Measurements from ENCODE around the gene UBE2D2.

Gene UBE2D2

DNA sequence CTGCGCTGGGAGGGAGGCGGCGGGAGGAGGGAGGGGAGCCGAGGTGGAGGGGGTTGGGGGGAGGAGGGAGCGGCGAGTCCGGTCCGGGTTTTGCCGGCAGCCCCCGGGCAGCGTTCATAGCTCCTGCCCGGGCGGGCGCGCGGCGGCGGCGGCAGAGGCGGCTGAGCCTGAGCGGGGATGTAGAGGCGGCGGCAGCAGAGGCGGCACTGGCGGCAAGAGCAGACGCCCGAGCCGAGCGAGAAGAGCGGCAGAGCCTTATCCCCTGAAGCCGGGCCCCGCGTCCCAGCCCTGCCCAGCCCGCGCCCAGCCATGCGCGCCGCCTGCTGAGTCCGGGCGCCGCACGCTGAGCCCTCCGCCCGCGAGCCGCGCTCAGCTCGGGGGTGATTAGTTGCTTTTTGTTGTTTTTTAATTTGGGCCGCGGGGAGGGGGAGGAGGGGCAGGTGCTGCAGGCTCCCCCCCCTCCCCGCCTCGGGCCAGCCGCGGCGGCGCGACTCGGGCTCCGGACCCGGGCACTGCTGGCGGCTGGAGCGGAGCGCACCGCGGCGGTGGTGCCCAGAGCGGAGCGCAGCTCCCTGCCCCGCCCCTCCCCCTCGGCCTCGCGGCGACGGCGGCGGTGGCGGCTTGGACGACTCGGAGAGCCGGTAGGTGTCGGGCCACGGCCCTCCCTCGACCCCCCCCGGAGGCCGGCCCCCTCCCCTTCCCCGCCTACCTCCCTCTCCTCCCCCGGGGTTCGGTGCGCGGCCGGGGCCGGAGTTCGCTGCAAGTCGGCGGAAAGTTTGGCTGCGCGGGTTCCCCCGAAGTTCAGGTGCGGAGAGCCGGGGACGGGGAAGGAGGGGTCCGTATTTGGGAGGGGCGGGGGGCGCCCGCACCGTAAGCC is 87.3 kb downstream of the UBE2D2 start, which contains the start of gene CXXC5:
TSS of gene CXXC5 (plus strand) at position 145 of the 877 bp plus-strand sequence. CDS start 32,175 bp downstream, outside the sequence.
- Mint-ChIP-seq H3K27ac (no peak within 1 kb of the TSS), H3K4me1 (ENCODE audit: low read depth) (peaks cover 18% of the 10 kb centered on the region), H3K4me3 (peak within 1 kb of the TSS; percentile 63)

DNA sequence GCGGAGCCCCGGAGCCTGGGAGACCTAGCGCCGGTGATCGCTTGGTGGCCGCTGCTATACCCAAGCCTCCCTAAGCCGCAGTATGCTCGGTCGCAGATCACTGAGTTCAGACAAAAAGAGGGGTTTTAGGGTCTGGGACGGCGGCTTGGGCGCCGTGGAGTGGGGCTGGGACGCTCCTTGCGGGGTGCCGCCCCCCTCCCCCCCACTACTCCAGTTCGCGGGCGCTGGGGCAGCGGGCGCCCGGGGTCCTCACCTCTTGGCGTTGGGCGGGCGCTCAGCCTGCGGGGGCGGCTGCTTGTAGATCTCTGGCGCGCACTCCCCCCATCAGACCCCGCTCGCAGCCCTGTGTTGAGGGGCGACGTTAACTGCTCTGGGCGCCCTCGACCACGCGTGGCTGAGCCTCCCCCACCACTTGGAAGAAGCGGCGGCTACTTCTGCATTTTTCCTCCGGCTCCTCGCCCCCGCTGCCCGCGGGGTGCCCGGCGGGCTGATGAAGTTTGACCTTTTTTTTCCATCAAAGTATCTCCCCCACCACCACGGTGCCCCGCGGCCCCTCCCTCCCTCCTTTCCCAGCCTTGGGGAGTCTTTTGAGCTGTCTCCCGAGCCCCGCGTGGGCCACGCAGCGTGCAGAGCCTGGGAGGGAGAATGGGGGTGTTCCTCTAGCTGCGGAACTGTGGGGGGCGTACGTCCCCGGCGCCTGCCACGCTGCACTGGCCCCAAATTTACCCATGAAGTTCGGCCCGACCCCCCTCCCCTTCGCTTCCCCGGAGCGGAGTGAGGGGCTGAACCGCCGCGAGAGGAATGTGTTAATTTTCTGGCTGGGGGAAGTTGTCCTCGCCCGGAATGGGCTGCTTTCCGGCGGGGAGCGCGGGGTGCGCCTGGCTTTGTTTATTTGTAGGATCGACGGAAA is 88.2 kb downstream of the UBE2D2 start:
- H3K9me3 Mint-ChIP-seq: no peaks in the 10 kb centered on the region
- peaks cover 75% of the 10 kb centered on the region for H3K27me3 Mint-ChIP-seq (ENCODE audit: low read depth)
- H3K36me3 Mint-ChIP-seq (ENCODE audit: low read depth): no peaks in the 10 kb centered on the region
- no peak overlapping the region for H3K27ac Mint-ChIP-seq
- H3K4me3 Mint-ChIP-seq: peak overlapping the region; percentile 74
- no peak for DNase-seq (ENCODE audit: low spot score)
- H3K4me1 Mint-ChIP-seq (ENCODE audit: low read depth): peaks cover 20% of the 10 kb centered on the region

More for the DNA sequence above, 87.3 kb downstream of the UBE2D2 start, which contains the start of gene CXXC5:
- Mint-ChIP-seq H3K9me3 (no peaks in the 10 kb centered on the region), H3K27me3 (ENCODE audit: low read depth) (peaks cover 68% of the 10 kb centered on the region), H3K36me3 (ENCODE audit: low read depth) (no peaks in the 10 kb centered on the region)
- DNase-seq (ENCODE audit: low spot score): peak; percentile 53

DNA sequence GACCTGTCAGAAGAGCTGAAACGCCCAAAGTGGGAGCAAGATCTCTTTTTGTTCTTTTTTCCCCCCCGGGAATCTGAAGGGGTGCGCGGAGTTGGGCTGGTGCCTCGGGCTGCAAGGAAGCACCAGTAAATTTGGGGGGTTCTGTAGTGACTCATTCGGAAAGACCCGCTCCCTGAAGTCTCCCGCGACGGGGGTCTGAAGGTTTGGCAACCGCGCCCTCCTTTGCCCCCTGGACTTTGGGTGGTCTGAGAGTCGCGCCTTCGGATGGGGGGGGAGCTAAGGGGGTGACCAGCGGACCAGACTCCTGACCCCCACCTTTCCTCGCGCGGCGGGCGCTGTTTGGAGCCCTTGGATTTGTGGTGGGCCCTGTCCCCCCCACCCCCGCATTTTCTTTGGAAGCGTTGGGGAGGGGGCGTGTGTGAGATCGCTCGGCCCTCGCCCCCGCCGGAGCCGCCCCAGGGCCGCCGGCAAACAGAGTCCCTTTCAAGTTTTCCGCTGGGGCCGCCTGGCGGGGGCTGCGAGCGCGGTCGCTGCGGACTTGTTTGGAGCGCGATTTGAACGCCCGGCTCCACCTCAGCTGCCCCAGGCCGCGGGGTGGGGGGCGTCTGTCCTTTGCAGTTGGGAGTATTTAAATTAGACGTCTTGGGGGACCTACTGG is 89.0 kb downstream of the UBE2D2 start:
- H3K27ac Mint-ChIP-seq: no peak overlapping the region
- peaks cover 72% of the 10 kb centered on the region for H3K27me3 Mint-ChIP-seq (ENCODE audit: low read depth)
- H3K36me3 Mint-ChIP-seq (ENCODE audit: low read depth): no peaks in the 10 kb centered on the region
- peak overlapping the region; percentile 74 for H3K4me3 Mint-ChIP-seq
- H3K4me1 Mint-ChIP-seq (ENCODE audit: low read depth): peaks cover 20% of the 10 kb centered on the region
- H3K9me3 Mint-ChIP-seq: no peaks in the 10 kb centered on the region
- DNase-seq (ENCODE audit: low spot score): no peak

DNA sequence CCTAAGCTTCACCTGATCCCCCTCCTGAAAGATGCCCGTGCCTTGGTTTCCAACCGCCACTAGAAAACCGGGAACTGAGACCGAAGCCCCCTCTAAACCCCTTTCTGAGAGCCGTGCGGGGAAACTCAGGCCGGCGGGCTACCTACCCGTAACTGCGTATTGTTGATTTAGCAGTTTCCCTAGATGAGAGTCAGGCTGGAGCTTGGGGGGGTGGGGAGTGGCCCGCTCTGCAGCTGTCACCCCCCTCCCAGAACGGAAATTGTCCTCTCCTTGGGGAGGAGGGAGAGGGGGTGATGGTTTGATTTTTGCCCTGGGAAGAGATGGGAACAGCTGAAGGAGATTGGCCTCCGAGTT is 89.5 kb downstream of the UBE2D2 start:
- H3K27me3 Mint-ChIP-seq (ENCODE audit: low read depth): peaks cover 68% of the 10 kb centered on the region
- no peak overlapping the region for H3K27ac Mint-ChIP-seq
- H3K4me3 Mint-ChIP-seq: no peak overlapping the region

DNA sequence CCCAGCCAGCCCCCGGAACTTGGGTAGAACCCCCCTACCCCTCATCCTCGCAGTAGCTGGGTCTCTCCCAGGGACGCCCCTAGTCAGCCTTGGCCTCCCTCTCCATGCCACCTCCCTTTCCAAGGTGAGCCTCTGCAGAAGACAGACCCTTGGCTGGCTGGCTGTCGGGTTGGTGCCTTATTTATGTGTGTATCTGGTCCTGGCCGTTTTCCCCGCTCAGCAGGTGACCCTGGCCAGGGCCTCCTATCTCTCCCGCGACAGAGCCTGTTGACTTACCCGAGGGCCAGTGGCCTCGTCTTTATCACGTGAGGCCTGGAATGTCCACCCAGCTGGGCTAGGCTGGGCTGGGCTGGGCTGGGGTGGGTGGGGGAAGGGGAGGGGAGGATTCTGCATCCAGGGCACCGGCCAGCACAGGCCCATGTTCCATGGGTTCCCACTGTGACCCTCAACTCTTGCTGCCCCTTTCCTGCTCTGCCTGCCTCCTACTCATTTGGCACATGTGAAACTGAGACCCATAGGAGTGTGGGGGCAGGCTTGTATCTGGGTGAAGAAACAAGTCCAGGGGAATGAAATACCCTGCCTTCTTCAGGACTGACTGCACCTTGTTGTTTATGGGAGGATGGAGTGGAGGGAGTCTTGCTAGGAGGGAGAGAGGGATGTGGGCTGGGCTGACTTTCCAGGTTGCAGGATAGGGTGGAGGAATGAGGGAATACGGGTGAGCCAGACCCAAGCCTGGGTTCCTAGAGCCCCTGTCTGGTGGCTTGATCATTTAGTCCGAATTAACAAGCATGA is 90.1 kb downstream of the UBE2D2 start:
- peaks cover 20% of the 10 kb centered on the region for H3K4me1 Mint-ChIP-seq (ENCODE audit: low read depth)
- no peak for DNase-seq (ENCODE audit: low spot score)
- H3K4me3 Mint-ChIP-seq: no peak overlapping the region
- H3K27me3 Mint-ChIP-seq (ENCODE audit: low read depth): peaks cover 63% of the 10 kb centered on the region
- no peak overlapping the region for H3K27ac Mint-ChIP-seq
- H3K36me3 Mint-ChIP-seq (ENCODE audit: low read depth): no peaks in the 10 kb centered on the region
- no peaks in the 10 kb centered on the region for H3K9me3 Mint-ChIP-seq

More for the DNA sequence above, 89.5 kb downstream of the UBE2D2 start:
- peaks cover 20% of the 10 kb centered on the region for H3K4me1 Mint-ChIP-seq (ENCODE audit: low read depth)
- no peaks in the 10 kb centered on the region for H3K36me3 Mint-ChIP-seq (ENCODE audit: low read depth)
- no peak for DNase-seq (ENCODE audit: low spot score)
- no peaks in the 10 kb centered on the region for H3K9me3 Mint-ChIP-seq

DNA sequence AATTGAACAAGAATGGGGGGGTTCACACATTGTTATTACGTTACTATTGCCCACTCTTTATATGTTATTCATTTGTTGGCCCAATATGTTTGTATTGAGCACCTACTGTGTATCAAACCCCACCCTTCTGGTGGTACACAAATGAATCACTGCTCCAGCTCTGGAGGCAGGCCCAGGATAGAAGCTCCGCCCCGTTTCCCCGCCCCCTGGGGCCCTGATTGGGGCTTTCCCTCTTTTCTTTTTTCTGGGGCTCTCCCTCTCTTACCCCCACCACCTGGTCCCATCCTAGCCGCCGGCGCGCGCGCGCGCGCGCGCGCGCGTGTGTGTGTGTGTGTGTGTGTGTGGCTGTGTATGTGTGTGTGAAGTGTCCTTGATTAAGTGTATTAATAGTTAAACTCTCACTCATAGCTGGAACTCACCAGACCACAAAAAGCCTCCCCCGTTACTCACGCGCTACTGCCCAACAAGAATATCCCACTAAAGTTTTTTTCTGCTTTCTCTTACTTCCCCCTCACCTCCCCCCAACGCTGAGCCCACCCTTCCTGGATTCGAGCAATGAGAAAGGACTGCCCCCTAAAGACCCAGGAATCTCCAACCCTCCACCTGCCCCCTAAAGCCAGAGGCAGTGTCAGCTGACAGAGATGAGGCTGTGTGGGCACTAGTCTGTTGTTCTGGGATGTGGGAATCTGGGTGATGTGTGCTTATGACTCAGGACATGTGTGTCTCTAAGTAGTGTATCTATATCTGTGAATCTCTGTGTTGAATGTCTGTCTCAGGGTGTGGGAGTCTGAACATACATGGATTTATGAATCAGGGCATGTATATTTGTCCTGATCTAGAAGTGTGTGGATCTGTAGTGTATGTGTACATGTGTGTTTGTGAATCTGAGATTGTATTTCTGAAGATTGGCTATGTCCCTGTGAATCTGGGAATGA is 91.0 kb downstream of the UBE2D2 start:
- peaks cover 14% of the 10 kb centered on the region for H3K4me1 Mint-ChIP-seq (ENCODE audit: low read depth)
- no peak overlapping the region for H3K4me3 Mint-ChIP-seq
- H3K9me3 Mint-ChIP-seq: no peaks in the 10 kb centered on the region
- peak; percentile 50 for DNase-seq (ENCODE audit: low spot score)
- no peaks in the 10 kb centered on the region for H3K36me3 Mint-ChIP-seq (ENCODE audit: low read depth)
- H3K27ac Mint-ChIP-seq: no peak overlapping the region
- peaks cover 54% of the 10 kb centered on the region for H3K27me3 Mint-ChIP-seq (ENCODE audit: low read depth)

DNA sequence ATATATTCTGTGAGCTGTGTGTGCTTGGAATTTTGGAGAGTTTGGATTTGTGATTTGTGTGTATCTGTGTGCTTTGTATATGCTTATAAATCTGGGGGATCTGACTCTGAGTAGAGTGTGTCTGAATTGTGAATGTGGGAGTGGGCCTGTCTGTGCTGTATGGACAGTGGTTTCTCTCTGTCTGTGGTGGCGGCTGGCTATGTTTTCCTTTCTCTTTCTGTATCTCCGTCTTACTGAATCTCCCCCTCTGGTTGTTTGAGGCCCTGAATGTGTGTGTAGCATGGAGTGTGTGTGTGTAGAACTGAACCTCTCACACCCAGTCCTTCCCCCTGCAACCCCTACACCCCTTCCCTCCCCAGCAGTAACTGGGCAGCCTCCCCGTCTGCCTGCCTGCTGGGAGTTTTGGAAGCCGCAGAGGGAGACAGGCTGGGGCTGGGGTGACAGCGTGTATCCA is 91.7 kb downstream of the UBE2D2 start:
- no peak for DNase-seq (ENCODE audit: low spot score)
- Mint-ChIP-seq H3K4me1 (ENCODE audit: low read depth) (peaks cover 14% of the 10 kb centered on the region), H3K36me3 (ENCODE audit: low read depth) (no peaks in the 10 kb centered on the region), H3K27me3 (ENCODE audit: low read depth) (peaks cover 47% of the 10 kb centered on the region), H3K4me3 (no peak overlapping the region), H3K27ac (no peak overlapping the region), H3K9me3 (no peaks in the 10 kb centered on the region)

DNA sequence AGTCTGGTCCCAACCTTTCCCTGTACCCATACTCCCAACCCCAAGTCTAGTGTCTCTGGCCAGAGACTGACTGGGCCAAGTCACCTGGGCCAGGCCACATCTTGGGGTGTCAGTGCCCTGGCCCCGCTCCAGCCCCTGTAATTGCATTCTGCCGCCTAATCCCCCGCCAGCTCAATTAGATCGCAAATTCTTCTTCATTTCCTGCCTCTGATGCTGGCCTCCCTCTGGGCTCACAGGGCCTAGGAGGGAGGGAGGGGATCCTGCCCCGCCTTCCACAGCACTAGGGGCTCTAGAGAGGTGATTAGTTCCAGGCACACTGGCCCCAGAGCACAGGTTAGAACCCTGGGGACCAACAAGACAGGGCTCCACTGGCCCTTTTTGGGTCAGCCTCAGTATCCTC is 92.5 kb downstream of the UBE2D2 start:
- H3K27ac Mint-ChIP-seq: no peak overlapping the region
- DNase-seq (ENCODE audit: low spot score): no peak
- no peak overlapping the region for H3K4me3 Mint-ChIP-seq
- no peaks in the 10 kb centered on the region for H3K36me3 Mint-ChIP-seq (ENCODE audit: low read depth)
- no peaks in the 10 kb centered on the region for H3K9me3 Mint-ChIP-seq
- H3K4me1 Mint-ChIP-seq (ENCODE audit: low read depth): peaks cover 14% of the 10 kb centered on the region
- H3K27me3 Mint-ChIP-seq (ENCODE audit: low read depth): peaks cover 48% of the 10 kb centered on the region

DNA sequence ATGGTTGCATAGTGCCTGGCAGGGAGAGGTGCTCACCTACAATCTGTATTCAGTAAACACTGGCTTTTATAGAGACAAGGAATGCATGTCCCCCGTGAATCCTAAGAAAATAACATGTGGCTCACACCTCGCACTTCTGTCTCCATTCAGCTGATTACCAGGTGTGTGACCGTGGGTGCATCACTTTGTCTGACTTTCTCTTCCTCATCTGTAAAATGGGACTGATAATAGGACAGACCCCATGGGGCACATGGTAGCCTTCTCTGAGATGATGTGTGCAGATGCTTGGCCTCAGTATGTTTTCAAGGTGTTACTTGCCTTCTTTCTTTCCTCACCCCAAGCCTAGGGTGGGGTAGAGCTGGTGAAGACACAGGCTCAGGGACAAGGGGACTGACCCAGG is 93.3 kb downstream of the UBE2D2 start:
- Mint-ChIP-seq H3K9me3 (no peaks in the 10 kb centered on the region), H3K27me3 (ENCODE audit: low read depth) (peaks cover 44% of the 10 kb centered on the region), H3K27ac (no peak overlapping the region), H3K36me3 (ENCODE audit: low read depth) (no peaks in the 10 kb centered on the region), H3K4me3 (no peak overlapping the region), H3K4me1 (ENCODE audit: low read depth) (peaks cover 14% of the 10 kb centered on the region)
- DNase-seq (ENCODE audit: low spot score): no peak

DNA sequence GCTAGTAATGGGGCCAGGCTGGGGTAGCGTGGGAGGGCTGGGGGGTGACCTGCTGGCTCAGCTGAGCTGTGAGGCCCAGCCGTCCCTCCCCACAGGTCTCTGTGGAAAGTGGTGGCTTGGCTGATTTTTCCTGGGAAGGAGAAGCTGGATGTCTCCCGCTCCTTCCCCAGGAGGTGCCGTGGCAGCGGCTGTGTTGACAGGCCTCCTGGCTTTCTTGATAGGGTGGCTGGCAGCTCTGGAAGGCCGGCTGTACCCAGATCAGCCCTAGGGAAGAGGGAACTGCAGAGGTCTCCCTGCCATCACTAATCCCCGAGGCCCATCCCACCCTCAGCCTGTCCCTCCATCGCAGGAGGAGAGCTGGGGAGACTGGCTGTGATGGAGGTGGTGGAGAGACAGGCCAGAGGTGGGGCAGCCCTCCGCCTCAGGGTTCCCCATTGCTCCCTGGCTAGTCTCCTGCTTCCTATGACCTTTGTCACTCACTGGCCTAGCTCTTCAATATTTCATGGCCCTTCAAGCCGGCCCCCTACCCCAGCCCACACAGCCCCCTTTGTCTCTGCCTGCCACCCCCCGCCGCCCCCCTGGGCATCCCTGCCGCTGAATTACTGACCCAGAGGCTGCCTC is 93.8 kb downstream of the UBE2D2 start:
- no peaks in the 10 kb centered on the region for H3K36me3 Mint-ChIP-seq (ENCODE audit: low read depth)
- peaks cover 38% of the 10 kb centered on the region for H3K27me3 Mint-ChIP-seq (ENCODE audit: low read depth)
- DNase-seq (ENCODE audit: low spot score): no peak
- H3K4me3 Mint-ChIP-seq: no peak overlapping the region
- peaks cover 10% of the 10 kb centered on the region for H3K4me1 Mint-ChIP-seq (ENCODE audit: low read depth)
- H3K27ac Mint-ChIP-seq: no peak overlapping the region
- no peaks in the 10 kb centered on the region for H3K9me3 Mint-ChIP-seq

DNA sequence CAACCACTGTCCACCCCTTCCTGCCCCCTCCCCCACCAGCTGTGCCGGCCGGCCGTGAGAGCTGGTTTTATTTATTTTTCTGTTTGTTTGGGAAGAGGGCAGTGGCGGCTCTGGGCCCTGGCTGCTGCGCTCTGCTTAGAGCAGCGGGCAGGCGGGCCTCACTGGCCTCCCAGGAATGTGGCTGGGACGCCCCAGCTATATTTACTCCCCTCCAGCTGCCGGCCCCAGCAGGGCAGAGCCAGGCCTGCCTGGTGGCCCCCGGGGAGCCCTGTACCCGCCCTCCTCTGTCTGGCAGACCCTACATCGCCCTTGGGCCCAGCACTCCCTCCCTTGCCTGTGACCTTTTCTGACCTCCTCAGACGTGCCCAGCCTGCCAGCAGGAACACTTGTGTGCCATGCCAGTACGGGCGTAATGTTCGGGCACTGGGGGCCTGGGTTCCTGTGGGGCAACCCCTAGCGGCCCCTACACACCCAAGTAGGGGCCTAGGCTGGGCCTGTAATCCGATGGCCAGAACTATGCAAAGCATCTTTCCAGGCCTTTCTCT is 94.7 kb downstream of the UBE2D2 start:
- Mint-ChIP-seq H3K27ac (no peak overlapping the region), H3K27me3 (ENCODE audit: low read depth) (peaks cover 31% of the 10 kb centered on the region), H3K36me3 (ENCODE audit: low read depth) (no peaks in the 10 kb centered on the region), H3K4me3 (no peak overlapping the region), H3K9me3 (no peaks in the 10 kb centered on the region), H3K4me1 (ENCODE audit: low read depth) (peaks cover 10% of the 10 kb centered on the region)
- no peak for DNase-seq (ENCODE audit: low spot score)
